Measurements from ENCODE around the gene SLC51A.

DNA sequence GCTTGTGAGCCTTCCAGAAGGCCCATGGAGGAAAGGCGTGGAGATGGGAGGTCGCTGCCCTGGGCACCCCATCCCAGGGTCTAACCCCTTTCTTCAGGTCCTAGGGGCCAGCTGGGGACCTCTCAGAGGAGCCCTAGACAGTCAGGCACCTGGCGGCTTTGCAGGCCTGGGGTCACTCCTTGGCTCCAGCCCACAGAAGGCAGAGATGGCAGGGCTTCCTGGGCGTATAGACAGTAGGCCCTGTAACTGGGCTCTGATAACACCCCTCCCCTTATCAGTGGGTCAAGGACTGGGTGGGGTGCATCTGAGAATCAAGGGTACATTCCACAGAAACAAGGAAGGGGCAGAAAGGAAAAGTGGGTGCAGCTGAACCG, 21.8 kb upstream of the SLC51A start:
- TF ChIP-seq GATA2 (IDR thresholded peaks at IDR 0.05; ENCODE audit: low read depth, low read length) (no peak), GATA3 (IDR thresholded peaks at IDR 0.05; ENCODE audit: low read depth, low read length) (no peak)
